CD4-positive, alpha-beta T cell treated with Interleukin-1 beta for 1 hour (primary cell): ENCODE results near the gene ERMARD.

Experiments used
- DNase-seq, 2 donors: peaks; one replicate each; pipeline ENCODE4 v3.0.0-alpha.2; 2020 to 2022

The ERMARD gene

DNA sequence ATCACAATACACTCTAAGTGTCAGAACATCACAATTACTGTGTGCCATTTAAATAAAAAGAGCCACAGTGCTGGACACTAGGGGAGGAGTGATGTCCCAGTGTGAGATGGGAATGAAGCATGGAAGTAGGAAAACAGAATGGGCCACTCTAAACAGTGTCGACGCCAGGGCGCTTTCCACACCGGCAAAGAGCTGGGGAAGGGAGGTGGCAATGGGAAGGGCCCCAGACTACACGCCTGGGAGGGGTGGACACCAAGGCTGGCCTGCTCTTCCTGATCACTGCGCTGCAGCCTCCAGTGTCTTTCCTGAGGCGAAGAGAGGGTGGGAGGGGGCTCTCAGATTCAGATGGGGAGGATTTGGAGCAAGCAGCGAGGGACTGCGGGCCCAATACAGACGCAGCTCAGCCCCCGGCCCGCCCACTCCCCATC lies 75.9 kb downstream of the ERMARD start:
- no peak for DNase-seq

DNA sequence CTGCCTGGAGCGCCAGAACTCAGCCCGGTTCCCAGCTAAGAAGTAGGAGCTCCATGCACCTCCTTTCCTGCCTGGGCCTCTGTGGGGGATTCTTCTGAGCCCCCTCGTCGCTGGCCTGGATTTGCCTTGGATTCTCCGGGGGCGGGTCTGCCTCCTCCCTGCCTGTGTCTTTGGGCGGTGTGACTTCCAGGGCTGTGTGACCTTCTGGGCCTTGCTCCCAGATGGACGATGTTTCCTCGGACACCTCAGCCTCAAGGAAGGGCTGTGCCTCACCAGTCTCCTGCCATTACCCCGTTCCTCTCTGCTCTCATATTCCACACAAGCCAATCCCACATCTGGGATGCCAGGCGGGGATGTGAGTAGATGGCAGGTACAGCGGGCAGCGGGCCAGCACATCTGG lies 76.8 kb downstream of the ERMARD start:
- no peak for DNase-seq

DNA sequence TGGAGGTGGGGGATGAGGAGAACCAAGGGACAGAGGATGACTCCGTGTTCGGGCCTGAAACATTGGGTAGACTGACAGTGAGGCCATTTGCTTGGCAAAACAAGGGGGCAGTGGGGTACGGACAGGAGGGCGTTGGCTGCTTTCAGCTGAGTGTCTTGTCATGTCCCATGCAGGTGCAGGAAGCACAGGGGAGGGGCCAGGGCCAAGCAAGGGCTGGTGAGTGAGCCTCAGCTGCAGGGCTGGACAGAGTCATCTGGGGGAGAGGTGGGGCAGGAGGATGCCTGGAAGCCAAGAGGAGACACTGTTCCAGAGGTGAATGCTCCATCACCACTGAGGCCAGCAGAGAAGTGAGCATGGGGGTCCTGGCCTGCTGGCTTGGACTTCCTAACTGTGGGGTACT lies 78.4 kb downstream of the ERMARD start:
- DNase-seq, result no peak

DNA sequence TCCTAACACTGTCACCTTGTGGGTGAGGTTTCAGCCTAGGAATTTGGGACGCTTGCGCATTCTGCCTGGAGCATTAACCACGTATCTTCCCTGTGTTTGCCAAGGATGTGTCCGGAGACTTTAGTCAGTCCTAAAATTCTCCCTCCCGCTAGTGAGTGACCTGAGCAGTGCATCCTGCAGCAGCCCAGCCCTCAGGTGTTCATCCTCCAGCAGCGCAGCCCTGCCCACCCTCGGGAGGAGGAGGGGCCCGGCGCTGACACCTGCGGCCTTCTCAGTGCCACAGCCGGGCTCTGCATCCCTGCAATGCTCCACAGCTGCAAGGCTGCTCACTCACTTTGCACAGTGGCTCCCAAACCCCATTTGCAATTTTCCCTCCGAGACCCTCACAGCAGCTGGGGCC lies 79.5 kb downstream of the ERMARD start:
- no peak for DNase-seq
